GM21367 (cell line): ENCODE results near the gene CAMK2D.

Experiments
- ATAC-seq: cut with Tn5 transposase; IDR thresholded peaks from one replicate; pipeline ENCODE4 v1.9.1; 2021; ENCODE audit not compliant: unreplicated experiment

The CAMK2D gene

GRCh38 chr4:113537628-113538027 lies 223.9 kb downstream of the CAMK2D start:
- ATAC-seq = no peak

DNA sequence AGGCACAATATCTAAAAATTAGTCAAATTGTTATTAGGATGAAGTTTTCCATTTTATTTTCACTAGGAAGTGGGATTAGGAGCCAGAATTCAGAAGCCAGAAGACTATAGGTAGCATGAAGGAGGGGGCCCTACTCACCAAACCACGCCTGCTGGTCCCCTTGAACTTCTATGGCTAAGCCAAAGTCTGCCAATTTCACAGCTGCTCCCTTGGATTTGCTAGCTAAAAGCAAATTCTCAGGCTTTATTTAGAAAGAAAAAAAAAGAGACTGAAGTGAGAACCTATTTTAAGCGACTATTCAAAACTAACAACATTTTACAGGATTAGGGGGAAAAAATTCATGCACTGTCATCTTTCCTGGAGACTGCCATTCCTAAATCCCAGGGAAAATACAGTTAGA lies 224.3 kb downstream of the CAMK2D start:
- ATAC-seq = no peak

DNA sequence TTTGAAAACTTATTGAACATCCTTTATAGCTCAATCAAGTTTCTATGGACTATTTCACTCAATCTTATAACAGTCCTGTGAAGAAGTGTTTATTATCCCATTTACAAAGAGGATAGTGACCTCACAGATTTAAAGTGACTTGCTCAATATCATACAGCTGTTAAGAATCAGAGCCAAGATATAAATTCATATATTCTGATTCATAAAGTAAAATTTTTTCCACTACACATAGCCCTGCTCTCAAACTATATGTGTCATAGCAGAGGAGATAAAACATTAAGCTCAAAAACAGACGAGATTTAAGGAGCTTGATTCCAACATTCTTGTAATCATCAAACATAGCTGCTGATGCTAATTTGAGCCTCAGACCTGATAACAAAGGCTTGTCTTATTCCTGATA lies 226.8 kb downstream of the CAMK2D start:
- no peak for ATAC-seq

GRCh38 chr4:113531572-113531971 lies 230.0 kb downstream of the CAMK2D start:
- ATAC-seq = no peak

DNA sequence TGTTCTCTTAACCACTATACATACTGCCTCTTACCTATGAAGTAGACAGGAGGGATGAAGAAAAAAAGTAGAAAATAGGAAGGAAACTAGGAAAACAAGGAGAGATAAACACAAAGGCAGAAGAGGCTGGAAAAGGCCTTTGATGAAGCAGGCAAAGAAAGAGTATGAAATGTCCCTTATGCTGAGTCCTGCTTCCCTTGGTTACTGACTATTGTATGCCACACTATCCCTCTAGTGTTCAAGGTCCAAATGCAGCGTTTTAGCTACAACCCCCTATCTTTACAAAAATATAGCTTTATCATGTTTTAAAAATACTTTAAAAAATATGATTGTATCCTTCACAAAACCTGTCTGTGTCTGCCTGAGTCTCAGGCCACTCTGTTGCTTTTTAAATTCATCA lies 233.1 kb downstream of the CAMK2D start:
- no peak for ATAC-seq

DNA sequence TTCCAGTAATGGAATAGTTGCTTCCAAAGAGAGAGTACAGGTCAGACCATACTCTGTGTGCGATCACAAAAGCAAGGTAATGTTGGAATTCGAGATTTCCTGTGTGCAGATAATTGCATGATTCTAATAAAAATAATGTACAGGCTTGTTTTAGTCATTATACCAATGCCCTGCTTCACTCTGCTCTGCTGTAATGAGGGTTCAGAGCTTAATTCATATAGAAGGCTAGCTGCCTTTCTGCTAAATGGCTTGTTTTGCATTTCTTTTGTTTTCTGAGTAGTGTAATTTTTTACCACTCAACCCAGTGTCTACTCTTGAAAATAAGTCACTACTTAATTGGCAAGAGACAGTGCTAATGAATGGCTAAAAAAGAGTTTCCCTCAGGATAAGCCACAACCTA lies 236.0 kb downstream of the CAMK2D start:
- no peak for ATAC-seq

GRCh38 chr4:113524505-113525186 lies 236.9 kb downstream of the CAMK2D start:
- ATAC-seq = peak; percentile 35

DNA sequence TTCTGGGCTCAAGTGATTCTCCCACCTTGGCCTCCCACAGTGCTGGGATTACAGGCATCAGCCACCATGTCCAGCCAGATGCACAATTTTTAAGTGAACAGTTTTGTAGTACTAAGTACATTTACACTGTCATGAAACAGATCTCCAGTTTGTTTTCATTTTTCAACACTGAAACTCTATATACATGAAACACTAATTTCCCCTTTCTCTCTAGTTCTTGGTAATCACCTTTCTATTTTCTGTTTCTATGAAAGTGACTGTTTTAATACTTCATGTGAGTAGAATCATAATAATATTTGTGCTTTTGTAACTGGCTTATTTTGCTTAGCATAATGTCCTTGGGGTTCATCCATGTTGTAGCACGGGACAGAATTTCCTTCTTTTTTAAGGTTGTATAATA lies 237.4 kb downstream of the CAMK2D start:
- peak; percentile 92 for ATAC-seq

DNA sequence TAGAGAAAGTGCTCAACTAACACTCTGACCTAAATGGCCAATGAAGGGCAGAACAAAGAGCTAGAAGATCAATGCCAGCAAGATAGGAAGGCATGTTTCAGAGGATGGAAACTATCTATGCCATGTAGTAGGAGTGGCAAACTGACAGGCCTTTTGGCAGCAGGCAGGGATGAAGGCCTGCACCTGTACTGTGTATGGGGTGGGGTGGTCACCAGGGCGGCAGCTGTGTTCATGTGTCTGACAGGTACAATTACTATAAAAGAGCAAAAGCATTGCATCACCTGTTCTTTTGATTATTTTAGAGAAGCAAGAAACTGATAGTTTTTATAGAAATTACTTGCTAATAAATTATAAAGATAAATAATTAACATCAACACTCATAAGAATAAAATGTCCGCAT lies 239.1 kb downstream of the CAMK2D start:
- ATAC-seq = no peak

- ATAC-seq = no peak
Measured at GRCh38 chr4:113513382-113513781, 248.2 kb downstream of the CAMK2D start.

GRCh38 chr4:113512880-113513279 lies 248.7 kb downstream of the CAMK2D start:
- no peak for ATAC-seq

DNA sequence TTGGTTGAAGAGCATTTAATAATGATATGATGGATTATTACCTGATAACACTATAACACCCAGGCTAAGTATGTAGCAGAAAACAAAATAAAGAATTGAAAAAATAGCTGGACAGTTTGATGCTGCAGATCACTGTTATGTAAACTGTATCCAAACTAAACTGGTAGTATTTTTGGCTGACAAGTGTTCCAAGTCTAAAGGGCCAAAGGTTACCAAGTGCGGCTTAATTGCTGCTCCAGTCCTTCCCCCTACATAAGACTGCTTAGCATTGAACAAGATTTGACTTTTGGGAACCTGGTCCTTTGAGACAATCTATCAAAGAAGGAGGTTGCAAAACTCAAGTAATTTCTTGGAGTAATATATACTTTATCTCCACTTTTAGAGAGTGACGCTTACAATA lies 249.6 kb downstream of the CAMK2D start:
- ATAC-seq = no peak

DNA sequence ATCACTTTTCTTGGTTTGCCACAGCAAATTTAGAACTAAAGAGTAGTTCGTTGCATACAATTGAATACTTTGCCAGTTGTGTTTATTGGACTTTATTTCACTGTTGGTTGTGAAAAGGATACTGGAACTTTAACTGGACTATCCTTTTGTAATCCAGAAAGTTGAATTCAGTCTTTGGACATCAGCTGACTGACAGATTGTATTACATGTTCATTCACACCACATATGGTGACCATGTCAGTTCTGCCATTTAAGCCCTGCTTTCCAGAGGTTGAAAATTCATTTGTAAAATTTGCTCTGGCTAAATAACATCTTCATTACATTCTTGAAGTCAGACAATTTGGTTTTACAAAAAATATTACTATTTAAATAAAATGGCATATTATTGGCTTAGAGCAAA lies 251.7 kb downstream of the CAMK2D start:
- no peak for ATAC-seq

GRCh38 chr4:113505044-113505443 lies 256.5 kb downstream of the CAMK2D start:
- ATAC-seq = no peak

DNA sequence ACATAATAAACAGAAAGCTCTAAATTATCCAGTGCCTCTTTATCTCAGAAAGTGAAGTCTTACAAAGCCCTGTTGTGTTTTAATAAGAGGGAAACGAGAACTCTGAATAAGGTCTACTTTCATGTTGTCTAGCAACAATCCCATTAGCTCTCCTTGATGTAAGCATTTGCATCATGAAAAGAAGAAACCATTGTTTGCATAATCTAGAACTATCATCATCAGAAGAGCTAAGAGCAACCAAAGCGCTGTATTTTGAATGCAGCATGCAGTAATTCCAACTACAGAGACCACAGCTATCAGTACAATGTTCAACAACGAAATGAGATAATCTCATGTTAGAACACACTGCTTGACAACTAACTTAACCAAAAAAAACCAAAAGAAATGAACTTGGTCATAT lies 257.1 kb downstream of the CAMK2D start:
- ATAC-seq = no peak

GRCh38 chr4:113503691-113504090 lies 257.8 kb downstream of the CAMK2D start:
- ATAC-seq = no peak

GRCh38 chr4:113502906-113503305 lies 258.6 kb downstream of the CAMK2D start:
- no peak for ATAC-seq

- ATAC-seq = no peak
Measured at GRCh38 chr4:113502476-113502875, 259.1 kb downstream of the CAMK2D start.

DNA sequence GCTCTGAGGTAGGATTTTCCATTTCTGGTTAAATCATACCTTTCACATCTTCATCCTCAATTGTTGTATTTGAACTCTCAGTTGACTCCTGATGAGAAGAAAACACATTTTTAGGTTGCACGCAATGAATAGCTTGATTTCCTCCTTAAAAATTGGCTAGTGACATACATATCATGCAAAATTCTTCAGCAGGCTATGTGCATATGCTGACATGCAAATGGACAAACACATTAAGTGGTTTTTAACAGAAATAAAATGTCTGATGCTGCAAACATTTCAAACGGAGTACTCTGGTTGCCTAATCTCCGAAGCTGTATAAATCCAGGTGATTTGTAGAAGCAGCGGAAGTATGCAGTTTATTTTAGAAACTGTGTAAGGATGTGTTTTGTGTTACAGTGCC lies 261.1 kb downstream of the CAMK2D start:
- ATAC-seq = no peak

GRCh38 chr4:113499696-113500095 lies 261.8 kb downstream of the CAMK2D start:
- ATAC-seq = no peak

- ATAC-seq = no peak
Measured at GRCh38 chr4:113499166-113499565, 262.4 kb downstream of the CAMK2D start.

DNA sequence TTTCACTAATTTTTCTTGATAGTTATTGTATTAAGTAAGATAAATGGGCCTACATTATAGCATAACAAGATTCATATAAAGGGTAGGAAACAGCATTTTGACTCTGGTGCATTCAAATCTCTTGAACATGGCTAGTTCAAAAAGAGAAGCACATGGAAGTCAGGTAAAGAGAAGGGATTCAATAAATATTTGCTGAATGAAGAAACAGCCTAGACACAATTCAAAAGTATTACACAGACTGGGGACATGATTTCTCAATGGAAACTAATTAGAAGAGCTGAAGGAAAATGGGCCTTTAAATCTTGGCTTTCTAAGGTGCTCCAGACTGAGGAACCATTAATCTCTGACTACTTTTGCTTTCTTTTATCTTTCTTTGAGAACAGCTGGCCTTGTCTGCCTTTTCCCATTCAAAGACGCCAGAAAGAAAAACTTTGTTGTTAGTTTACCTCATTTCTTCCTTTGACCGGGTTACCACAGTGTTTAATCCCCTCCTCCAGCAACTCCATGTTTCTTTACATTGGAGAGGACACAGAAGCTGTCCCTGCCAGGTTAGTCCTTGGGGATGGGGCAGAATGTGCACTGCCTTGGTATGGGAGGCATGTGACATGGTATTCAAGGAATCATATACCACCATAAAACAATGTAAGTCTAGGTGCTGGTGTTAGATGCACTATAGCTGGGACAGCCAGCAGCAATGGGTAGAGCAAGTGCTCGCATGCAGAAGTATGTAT lies 264.2 kb downstream of the CAMK2D start:
- ATAC-seq = no peak

DNA sequence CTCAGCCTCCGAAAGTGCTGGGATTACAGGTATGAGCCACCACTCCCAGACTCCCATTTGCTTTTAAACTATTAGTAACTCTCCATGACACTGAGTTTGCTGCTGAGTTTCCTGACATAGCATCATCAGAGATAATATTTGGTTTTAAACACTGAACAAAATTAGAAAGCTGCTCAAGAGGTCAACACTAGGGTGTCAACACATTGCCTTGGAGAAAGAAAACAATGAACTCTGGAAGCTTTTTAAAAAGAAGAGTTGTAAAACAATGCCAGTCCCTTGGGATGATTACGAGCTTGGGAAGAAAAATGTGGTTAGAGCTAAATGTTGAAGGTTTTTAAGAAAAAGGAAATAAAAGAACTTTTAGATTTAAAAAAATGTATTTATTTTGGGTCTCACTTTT lies 264.8 kb downstream of the CAMK2D start:
- ATAC-seq = no peak
